HUES64 (cell line): ENCODE data around the gene EDN1.

Experiments
- H3K27ac ChIP-seq: 2 replicates; pipeline ENCODE4 v1.7.0; 2013; ENCODE audit warnings: low read depth, low read length, inconsistent platforms
- H3K27me3 ChIP-seq: 2 replicates; pipeline ENCODE4 v1.6.1; 2013; ENCODE audit warnings: mild to moderate bottlenecking, low read length; ENCODE audit not compliant: insufficient read depth
- H3K36me3 ChIP-seq: 2 replicates; pipeline ENCODE4 v1.6.1; 2013; ENCODE audit warnings: mild to moderate bottlenecking, low read length; ENCODE audit not compliant: insufficient read depth
- H3K4me1 ChIP-seq: 2 replicates; pipeline ENCODE4 v1.6.1; 2013; ENCODE audit warnings: mild to moderate bottlenecking, low read length, moderate library complexity; ENCODE audit not compliant: insufficient read depth
- H3K4me3 ChIP-seq: 2 replicates; pipeline ENCODE4 v1.5.1; 2013; ENCODE audit warnings: mild to moderate bottlenecking, low read length, moderate library complexity
- H3K9ac ChIP-seq: 2 replicates; pipeline ENCODE4 v1.6.1; 2013; ENCODE audit warnings: mild to moderate bottlenecking, low read depth, low read length
- H3K9me3 ChIP-seq: 2 replicates; pipeline ENCODE4 v1.6.1; 2013; ENCODE audit warnings: low read depth, low read length; ENCODE audit not compliant: insufficient read depth
- WGBS: fragments of 150-250, 120-280 bp; methylation state at CpG from one replicate; pipeline ENCODE4 v1.1.7; 2013; ENCODE audit warnings: missing lambda C conversion rate; 5-methylcytosine and 5-hydroxymethylcytosine counted together

The EDN1 gene

DNA sequence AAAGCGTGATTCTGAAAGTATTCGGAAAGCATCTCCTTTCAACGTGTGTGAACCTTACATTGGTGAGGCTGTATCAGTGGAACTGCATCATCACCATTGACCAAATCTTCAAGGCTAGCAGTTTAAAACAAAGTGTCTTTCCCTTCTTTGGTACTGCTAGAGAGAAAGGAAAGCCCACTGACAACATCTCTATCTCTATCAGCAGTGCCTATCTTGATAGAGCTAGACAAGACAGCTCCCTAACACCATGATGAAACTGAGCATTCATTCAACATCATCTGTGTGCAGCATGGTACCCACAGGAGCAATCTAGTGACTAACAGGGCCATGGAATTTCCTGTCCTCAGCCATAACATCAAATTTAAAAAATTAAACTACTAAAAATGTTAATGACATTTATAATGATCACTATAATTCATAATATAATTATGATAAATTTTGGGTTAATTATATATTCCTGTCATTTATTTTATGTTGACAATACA lies 31.5 kb upstream of the EDN1 start:
- H3K27ac ChIP-seq, result no peak overlapping the region

DNA sequence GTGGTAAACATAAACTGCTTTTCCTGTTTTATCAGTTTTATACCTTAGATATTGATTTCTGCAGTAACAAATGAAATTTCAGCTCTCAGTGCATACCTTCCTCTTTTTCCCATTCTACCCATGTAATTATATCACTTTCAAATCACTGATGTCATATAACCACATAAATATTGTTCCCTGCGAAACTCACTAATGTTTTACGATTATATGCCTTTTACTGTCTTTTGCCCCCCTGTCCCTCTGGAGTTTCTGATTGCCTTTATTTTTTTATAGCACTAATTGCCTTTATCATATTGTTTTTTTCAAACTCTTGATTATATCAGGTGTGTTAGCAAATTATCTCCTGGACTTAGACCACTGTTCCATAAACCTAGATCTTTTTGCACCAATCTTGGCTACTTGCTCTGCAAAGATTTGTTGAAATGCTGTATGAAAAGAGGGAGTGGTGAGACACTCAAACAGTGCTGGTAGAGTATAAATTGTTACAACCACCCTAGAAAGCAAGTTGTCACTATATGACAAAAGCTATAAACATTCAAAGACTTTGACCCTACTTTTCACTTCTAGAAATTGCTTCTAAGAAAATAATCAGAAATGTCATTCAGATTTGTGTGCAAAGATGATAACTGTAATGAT lies 29.6 kb upstream of the EDN1 start:
- Histone ChIP-seq H3K4me1 (no peaks in the 10 kb centered on the region; the same call in 1 of the 2 replicates), H3K4me3 (no peak overlapping the region), H3K27ac (no peak overlapping the region), H3K9ac (no peak overlapping the region), H3K36me3 (no peaks in the 10 kb centered on the region), H3K9me3 (no peaks in the 10 kb centered on the region), H3K27me3 (no peaks in the 10 kb centered on the region)
- WGBS, result 95% methylated on average over 2 of the region's 2 CpGs

More for the DNA sequence above, 31.5 kb upstream of the EDN1 start:
- Histone ChIP-seq H3K4me3 (no peak overlapping the region), H3K36me3 (no peaks in the 10 kb centered on the region), H3K9ac (no peak overlapping the region), H3K9me3 (no peaks in the 10 kb centered on the region), H3K27me3 (no peaks in the 10 kb centered on the region), H3K4me1 (no peaks in the 10 kb centered on the region; the same call in 1 of the 2 replicates)
- WGBS, result 91% methylated on average over 3 of the region's 3 CpGs

DNA sequence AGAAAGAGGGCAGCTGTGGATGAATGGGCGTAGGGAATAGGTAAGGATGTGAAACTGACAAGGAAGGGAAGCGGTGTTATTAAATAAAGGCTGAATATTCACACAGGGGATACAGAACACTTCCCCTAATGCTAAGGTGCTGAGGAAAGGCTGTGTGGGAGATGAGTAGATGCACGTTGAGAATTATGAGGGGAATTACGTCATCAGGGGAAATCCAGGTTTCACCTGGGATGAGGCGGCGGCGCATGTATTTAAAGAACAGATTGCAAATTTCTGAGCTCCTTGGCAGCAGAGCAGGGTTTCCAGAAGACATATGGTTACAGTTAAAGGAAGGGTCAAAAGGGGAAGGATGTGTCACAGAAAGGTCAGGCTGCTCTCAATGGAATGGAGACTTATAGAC lies 28.7 kb upstream of the EDN1 start:
- 88% methylated on average over 7 of the region's 7 CpGs for WGBS
- no peak overlapping the region for H3K4me3 ChIP-seq
- H3K9ac ChIP-seq, result no peak overlapping the region
- H3K9me3 ChIP-seq, result no peaks in the 10 kb centered on the region
- H3K27ac ChIP-seq, result no peak overlapping the region
- H3K4me1 ChIP-seq, result no peaks in the 10 kb centered on the region; the same call in 1 of the 2 replicates
- no peaks in the 10 kb centered on the region for H3K36me3 ChIP-seq
- no peaks in the 10 kb centered on the region for H3K27me3 ChIP-seq

DNA sequence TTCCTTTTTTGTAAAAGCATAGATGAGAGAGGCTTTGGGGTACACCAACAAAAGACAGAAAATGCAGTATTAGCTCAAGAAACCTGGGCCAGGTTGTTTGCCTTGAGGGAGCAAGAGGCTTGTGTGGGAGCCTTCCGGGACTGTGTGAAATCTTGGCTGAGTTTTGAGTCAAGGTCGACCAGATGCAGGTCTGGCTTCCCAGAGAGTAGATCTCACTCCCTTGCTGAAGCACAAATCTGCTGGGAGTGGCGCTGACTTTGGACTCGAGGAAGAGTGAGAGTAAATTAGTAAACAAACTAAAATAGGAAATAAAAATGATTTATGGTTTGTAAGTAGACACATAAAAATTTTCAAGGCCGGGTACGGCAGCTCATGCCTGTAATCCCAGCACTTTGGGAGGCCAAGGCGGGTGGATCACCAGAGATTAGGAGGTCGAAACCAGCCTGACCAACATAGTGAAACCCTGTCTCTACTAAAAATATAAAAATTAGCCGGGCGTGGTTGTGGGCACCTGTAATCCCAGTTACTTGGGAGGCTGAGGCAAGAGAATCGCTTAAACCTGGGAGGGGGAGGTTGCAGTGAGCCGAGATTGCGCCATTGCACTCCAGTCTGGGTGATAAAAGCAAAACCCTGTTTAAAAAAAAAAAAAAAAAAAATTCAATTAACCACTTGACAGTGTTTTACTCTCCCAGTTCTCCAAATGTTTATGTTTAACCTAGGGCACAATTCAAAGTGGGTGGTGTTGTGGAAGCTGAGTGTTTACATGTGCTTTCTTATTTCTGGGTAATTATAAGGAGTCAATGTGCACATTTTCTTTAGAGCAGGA lies 27.7 kb upstream of the EDN1 start:
- WGBS, result 96% methylated on average over 13 of the region's 13 CpGs
- no peaks in the 10 kb centered on the region for H3K9me3 ChIP-seq
- H3K4me1 ChIP-seq, result no peaks in the 10 kb centered on the region; the same call in 1 of the 2 replicates
- no peaks in the 10 kb centered on the region for H3K27me3 ChIP-seq
- H3K9ac ChIP-seq, result no peak overlapping the region
- no peak overlapping the region for H3K4me3 ChIP-seq
- no peak overlapping the region for H3K27ac ChIP-seq
- no peaks in the 10 kb centered on the region for H3K36me3 ChIP-seq

DNA sequence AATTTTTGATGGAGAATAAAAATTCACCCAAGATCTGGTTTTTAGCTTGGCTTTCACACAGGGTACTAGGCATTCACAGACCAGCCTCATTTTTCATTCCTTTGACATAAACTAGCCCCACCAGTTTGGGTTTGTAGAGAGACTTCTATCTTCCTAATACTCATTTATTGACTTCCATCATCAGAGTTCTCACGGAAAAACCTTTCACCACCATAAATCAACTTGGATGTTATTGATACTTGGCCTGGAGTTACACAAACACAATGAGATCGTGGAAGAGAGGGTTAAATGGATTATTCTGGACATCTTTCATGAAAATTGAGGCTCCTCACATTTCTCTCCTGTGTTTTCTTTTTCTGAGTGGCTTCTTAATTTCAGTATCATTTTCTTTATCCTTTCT lies 26.8 kb upstream of the EDN1 start:
- Histone ChIP-seq H3K27me3 (no peaks in the 10 kb centered on the region), H3K27ac (no peak overlapping the region), H3K36me3 (no peaks in the 10 kb centered on the region), H3K4me1 (no peaks in the 10 kb centered on the region; the same call in 1 of the 2 replicates), H3K9ac (no peak overlapping the region), H3K9me3 (no peaks in the 10 kb centered on the region), H3K4me3 (no peak overlapping the region)
- 90% methylated on average over 2 of the region's 2 CpGs for WGBS

DNA sequence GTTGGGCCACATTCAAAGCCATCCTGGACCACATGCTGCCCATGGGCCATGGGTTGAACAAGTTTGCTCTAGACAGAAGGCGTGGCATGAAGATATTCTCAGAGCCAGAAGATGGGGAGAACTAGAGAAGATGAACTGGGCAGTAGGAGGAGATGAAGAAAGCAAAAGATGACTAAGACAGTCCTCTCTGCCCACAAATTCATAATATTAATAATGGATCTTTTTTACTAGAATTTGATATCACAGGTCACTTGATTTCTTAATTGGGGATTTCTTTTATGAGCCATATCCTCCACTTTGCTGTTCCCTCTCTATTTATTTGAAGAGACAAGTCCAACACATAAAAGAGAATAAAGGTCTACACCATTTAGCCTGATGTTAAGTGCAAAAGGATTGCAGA lies 25.5 kb upstream of the EDN1 start:
- H3K4me1 ChIP-seq, result no peaks in the 10 kb centered on the region; the same call in 1 of the 2 replicates
- 94% methylated on average over 1 of the region's 1 CpG for WGBS
- no peaks in the 10 kb centered on the region for H3K9me3 ChIP-seq
- H3K4me3 ChIP-seq, result no peak overlapping the region
- H3K27ac ChIP-seq, result no peak overlapping the region
- no peaks in the 10 kb centered on the region for H3K27me3 ChIP-seq
- H3K9ac ChIP-seq, result no peak overlapping the region
- no peaks in the 10 kb centered on the region for H3K36me3 ChIP-seq

DNA sequence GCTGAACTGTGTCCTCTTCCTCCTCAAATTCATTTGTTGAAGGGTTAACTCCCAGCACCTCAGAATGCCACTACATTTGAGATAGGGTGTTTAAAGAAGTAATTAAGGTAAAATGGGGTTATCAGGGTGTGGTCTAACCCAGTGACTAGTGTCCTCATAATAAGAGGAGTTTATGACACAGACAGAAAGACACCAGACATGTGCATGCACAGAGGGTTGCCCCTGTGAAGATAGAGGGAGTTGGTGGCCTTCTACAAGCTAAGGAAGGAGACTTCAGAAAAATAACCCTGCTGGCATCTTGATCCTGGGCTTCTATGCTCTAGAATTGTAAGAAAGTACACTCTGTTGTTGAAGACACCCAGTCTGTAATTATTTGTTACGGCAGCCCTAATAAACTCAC lies 24.9 kb upstream of the EDN1 start:
- H3K27ac ChIP-seq, result no peak overlapping the region
- no peaks in the 10 kb centered on the region; the same call in 1 of the 2 replicates for H3K4me1 ChIP-seq
- no peaks in the 10 kb centered on the region for H3K9me3 ChIP-seq
- H3K4me3 ChIP-seq, result no peak overlapping the region
- no peaks in the 10 kb centered on the region for H3K27me3 ChIP-seq
- H3K9ac ChIP-seq, result no peak overlapping the region
- no peaks in the 10 kb centered on the region for H3K36me3 ChIP-seq
- 100% methylated on average over 1 of the region's 1 CpG for WGBS

DNA sequence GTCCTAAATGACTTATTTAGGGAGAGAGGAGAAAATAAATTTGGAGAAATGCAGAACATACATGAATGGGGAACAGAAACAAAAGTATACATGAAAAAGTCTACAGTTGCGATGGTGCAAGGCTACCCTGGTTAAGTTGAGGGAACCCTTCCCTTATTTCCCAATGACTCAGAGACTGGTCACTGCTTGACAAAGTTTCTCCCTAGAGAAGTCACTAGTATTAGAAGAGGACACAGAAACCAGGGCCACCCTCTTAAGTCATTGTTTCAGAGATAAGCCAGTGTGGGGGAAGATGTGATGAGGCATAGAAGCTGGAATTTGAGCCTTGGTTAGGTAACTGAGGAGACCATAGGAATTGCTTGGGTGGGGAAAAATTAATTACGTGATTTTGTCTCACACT lies 24.4 kb upstream of the EDN1 start:
- H3K36me3 ChIP-seq, result no peaks in the 10 kb centered on the region
- H3K4me3 ChIP-seq, result no peak overlapping the region
- no peak overlapping the region for H3K27ac ChIP-seq
- no peak overlapping the region for H3K9ac ChIP-seq
- WGBS, result 95% methylated on average over 1 of the region's 2 CpGs
- H3K9me3 ChIP-seq, result no peaks in the 10 kb centered on the region
- no peaks in the 10 kb centered on the region for H3K27me3 ChIP-seq
- H3K4me1 ChIP-seq, result no peaks in the 10 kb centered on the region; the same call in 1 of the 2 replicates

DNA sequence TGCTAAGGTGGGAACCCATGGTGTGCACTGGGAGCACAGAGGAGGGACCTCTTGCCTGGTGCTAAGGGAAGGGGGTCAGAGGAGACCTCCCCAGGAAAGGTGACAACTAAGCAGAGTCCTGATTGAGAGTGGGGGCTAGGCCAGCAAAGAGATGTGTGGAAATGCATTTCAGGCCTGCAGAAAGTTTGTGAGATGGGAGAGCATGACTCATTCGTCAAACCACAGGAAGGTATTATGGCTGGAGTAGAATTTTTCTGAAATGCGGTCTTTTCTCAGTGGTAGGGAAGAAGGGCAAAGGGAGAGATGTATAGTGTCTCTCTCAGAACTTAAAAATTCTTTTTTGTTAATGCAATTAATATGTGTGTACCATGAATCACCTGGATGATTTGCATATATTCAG lies 23.6 kb upstream of the EDN1 start:
- Histone ChIP-seq H3K27ac (no peak overlapping the region), H3K4me1 (no peaks in the 10 kb centered on the region), H3K9me3 (no peaks in the 10 kb centered on the region), H3K27me3 (no peaks in the 10 kb centered on the region), H3K4me3 (no peak overlapping the region), H3K9ac (no peak overlapping the region), H3K36me3 (no peaks in the 10 kb centered on the region)
- WGBS, result 91% methylated on average over 2 of the region's 2 CpGs

DNA sequence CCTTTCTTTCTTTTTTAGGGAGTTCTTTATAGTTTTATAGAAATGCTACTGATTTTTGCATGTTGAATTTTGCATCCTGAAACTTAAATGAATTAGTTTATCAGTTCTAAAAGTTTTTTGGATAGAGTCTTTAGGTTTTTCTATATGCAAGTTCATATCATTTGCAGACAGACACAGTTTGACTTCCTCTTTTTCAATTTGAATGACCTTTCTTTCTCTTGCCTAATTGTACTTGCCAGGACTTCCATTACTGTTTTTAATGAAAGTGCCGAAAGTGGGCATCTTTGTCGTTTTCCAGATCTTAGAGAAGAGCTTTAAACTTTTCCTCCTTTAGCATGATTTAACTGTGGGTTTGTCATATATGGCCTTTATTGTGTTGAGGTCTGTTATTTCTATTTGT lies 21.1 kb upstream of the EDN1 start:
- Histone ChIP-seq H3K36me3 (no peaks in the 10 kb centered on the region), H3K4me3 (no peak overlapping the region), H3K9me3 (peaks cover 4% of the 10 kb centered on the region; the same call in 1 of the 2 replicates), H3K4me1 (no peaks in the 10 kb centered on the region), H3K27ac (no peak overlapping the region), H3K9ac (no peak overlapping the region), H3K27me3 (no peaks in the 10 kb centered on the region)
- 91% methylated on average over 2 of the region's 2 CpGs for WGBS

DNA sequence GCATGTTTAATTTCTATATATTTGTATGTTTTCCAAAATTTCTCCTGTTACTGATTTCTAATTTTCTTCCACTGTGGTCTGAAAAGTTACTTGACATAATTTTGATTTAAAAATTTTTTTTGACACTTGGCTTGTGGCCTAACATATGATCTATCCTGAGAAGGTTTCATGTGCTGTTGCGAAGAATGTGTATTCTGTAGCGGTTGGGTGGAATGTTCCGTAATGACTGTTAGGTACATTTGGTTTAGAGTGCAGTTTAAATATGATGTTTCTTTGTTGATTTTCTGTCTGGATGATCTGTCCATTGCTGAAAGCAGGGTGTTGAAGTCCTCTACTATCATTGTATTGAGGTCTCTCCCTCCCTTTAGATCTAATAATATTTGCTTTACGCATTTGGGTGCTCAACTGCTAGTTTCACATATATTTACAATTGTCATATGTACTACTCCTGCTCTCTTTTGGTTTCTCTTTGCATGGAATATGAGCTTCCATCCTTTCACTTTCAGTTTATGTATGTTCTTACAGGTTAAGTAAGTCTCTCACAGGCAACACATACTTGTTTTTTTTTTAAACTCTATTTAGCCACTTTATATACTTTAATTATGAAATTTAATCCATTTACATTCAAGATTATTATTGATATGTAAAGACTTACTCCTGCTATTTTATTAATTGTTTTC lies 19.5 kb upstream of the EDN1 start:
- Histone ChIP-seq H3K9ac (no peak overlapping the region), H3K4me1 (no peaks in the 10 kb centered on the region), H3K9me3 (peaks cover 4% of the 10 kb centered on the region; the same call in 1 of the 2 replicates), H3K27ac (no peak overlapping the region), H3K4me3 (no peak overlapping the region), H3K36me3 (no peaks in the 10 kb centered on the region), H3K27me3 (no peaks in the 10 kb centered on the region)
- WGBS, result 96% methylated on average over 4 of the region's 4 CpGs
